CMK (cell line): ENCODE results near the gene HOPX.
"Not testable (repeated sequence)": the region's sequence is repeated elsewhere in the genome, so short reads cannot be mapped to it uniquely, and the experiment has no call there.

Source experiments
- DNase-seq: peaks from one replicate; pipeline ENCODE4 v3.0.0-alpha.2; 2010; ENCODE audit warnings: low read depth

HOPX gene, protein sequence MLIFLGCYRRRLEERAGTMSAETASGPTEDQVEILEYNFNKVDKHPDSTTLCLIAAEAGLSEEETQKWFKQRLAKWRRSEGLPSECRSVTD

DNA sequence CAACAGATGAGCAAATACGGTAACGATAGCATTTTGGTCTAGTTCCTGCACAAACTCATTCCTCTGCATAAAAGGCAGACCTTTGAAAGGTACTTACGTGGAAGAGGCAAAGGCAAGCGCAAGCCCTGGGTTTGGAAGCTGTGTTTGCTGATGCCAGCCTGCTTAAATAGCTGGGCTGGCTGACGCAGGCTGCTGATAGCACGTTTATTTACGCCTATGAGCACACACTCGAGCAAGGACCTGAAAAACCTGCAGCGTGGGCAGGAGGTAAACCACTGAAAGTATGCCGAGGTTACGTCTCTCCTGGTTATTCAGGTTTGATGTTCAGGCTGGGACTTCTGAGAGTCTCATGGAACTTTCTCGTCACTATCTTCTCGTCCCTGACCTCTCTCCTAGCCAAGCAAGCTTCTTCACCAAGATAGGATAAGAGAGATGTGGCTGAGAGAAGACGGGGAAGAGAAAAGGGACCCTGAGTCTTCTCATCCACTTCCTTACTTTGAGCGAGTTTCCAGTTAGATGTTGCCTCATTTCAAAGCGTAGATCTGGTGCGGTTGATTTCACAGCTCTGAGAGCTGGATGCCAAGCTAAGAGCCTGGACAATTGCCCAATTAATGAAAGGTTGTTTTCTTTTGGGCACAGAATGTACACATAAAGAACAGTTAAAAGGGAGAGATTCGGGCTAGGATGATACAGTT lies at the start of gene HOPX:
TSS of gene HOPX (minus strand) at position 139 of the 695 bp plus-strand sequence. CDS start 23,480 bp downstream, outside the sequence.
- DNase-seq: no peak

DNA sequence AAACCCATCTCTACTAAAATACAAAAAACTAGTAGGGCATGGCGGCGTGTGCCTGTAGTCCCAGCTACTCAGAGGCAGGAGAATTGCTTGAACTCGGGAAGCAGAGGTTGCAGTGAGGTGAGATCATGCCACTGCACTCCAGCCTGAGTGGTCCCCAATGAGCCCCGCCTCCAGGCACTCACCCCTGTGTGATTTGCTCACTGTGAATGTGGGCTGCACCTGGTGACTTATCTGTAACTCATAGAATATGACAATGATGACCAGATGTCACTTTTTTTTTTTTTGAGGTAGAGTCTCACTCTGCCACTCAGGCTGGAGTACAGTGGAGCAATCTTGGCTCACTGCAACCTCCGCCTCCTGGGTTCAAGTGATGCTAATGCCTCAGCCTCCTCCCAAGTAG lies 49.0 kb upstream of the HOPX start:
- no peak for DNase-seq

DNA sequence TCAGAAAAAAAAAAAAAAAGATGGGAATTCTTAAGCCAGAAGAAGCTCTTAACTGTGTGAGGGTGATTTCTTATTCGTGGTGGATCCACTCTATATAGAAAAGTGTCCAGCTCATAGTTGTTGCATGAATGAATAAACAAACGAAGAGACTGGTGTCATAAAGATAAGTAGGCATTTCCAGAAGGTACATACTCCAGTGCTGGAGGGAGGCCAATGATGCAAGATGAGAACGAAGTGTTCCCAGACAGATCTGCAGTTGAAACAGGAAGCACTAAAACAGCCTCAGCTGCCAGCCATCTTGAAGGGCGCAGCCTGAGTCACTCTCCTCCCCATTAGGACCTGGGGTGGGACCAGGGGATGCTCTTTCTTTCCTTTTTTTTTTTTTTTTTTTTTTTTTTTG lies 47.4 kb upstream of the HOPX start:
- no peak for DNase-seq

DNA sequence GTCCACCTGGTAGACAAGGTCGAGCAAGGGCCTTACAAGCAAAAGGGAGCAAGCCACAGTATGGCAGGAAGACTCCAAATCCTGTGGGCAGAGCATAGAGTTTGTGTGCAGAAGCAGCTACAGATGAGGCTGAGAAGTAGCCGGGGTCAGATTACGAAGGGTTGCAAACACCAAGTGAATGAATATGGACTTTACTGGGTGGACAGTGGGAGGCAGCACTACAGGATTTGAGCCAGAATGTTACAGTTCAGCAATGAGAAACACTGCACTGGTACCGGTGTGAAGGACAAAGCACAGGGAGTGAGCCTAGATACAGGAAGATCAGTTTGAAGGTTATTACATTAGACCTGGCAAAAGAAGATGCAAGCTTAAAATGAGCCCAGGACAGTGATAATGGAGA lies 46.1 kb upstream of the HOPX start:
- no peak for DNase-seq

DNA sequence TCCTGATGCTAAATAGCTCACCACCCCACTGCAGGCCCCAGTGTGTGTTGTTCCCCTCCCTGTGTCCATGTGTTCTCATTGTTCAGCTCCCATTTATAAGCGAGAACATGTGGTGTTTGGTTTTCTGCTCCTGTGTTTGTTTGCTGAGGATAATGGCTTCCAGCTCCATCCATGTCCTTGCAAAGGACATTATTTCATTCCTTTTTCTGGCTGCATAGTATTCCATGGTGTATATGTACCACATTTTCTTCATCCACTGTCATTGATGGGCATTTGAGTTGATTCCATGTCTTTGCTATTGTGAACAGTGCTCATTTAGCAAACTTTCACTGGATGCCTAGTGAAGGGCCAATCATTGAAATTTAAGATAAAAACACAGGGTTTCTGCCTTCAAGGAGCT lies 45.5 kb upstream of the HOPX start:
- DNase-seq: not testable (repeated sequence)

DNA sequence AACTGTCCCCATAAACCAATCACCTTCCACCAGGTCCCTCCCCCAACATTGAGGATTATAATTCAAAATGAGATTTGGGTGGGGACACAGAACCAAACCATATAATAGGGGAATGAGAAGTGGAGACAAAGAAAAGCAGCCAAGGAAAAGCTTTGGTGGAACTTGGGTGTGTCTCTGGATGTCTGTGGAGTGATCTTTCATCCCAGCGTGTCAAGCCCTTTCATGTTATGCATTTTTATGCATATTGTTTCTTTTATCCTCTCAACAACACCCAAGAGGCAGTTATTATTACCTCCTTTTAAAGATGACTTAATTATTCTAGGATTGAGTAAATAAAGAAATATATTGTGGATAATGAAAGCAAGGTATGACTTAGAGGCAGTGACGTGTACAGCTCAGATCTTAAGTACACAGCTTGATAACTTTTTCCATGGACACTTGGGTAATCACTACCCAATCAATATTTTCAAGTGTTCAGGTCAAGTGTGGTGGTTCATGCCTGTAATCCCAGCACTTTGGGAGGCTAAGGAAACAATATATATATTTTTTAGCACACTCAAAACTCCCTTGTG lies 42.6 kb upstream of the HOPX start:
- DNase-seq: no peak

DNA sequence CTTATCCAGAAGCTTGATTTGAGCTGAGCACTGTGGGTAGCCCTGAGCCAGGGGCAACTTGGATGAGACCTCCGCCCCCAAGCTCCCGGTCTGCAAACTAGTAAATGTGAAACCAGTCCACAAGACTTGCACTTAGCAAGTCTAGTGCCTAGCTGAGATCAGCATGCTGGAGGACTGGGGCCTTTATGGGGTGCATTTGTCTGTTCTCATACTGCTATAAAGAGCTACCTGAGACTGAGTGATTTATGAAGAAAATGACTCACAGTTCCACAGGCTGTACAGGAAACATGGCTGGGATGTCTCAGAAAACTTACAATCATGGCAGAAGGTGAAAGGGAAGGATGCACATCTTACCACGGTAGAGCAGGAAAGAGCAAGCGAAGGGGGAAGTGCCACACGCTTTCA lies 42.1 kb upstream of the HOPX start:
- DNase-seq: no peak

DNA sequence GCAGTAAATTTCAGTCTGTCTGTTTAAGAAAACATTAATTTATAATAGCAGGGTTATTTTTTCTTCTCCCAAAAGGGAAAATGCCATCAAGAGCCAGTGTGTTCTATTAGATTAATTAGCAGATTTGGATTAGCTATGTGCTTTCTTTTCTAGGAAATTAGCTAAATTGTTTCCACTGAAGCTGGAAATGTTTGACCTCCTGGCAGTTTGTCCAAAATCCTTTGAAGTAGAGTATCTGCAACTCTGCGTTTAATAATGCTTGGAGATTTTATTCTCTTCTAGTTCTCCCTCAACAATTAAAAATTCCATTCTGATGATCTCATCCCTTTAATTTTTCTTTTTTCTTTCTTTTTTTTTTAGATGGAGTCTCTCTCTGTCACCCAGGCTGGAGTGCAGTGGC lies 27.1 kb upstream of the HOPX start:
- DNase-seq: no peak

DNA sequence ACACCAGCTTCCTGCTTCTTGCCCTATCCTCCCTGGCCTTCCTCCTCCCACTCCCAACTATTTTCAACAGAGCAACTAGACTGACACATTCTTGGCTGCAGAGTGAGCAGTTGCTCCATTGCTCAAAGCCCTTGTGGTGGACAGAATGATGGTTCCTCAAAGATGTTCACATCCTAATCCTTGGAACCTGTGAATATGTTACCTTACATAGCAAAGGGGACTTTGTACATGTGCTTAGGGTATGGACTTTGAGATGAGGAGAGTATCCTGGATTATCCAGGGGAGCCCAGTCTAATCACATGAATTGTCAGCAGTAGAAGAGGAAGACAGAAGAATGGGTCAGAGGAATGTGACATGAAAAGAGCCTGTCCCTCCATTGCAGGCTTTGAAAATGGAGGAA lies 24.9 kb upstream of the HOPX start:
- DNase-seq: no peak

DNA sequence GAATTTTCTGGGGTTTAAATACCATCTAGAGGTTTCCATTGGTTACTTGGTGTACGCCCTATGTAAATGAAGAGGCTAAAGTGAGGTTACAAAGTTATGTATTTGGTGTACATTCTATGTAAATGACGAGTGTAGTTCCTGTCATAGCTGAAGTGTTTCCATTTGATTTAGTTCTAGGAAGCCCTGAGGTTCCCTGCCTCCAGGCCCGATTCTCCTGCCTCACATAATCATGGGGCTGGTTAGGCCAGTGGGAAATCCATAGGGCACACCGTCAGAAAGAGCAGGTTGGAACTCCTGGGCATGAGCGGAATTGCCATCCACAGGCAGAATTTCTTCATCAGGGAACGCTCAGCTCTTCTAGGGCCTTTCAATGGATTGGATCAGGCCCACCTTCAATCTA lies 24.2 kb upstream of the HOPX start:
- no peak for DNase-seq

DNA sequence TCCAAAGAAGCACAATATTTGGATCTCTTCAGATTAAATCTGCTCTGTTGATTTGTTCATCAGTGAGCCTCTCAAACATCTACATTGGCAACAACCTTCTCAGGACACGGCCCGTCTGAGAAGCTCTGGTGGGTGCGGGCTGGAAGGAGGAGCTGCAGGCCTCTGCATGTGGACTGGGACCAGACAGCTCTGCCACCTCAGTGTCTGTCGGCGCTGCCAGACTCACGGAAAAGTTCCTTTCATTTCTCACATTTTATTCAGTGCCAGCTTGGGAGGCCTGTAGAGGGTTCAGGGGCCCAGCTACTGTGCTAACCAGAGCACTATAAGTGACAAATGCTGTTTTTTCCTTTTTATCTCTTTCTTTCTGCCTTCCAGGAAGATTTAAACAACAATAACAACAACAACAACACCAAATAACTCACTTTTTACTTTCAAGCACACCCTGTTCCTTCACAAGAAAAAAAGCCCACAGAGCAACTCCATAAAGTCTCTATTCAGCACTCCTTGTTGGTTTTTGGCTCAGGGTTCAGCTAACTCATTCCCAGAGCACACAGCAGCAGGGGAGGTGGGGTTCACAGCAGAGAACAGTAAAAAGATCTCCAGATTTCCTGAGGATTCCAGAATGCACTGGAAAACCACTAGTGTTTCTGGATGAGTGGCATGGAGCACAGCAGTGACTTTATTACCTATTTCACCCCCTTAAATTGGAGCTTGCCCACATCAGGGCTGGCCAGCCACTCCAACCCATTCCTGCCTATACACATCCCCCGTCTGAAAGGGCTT lies 23.2 kb upstream of the HOPX start:
- DNase-seq: no peak

DNA sequence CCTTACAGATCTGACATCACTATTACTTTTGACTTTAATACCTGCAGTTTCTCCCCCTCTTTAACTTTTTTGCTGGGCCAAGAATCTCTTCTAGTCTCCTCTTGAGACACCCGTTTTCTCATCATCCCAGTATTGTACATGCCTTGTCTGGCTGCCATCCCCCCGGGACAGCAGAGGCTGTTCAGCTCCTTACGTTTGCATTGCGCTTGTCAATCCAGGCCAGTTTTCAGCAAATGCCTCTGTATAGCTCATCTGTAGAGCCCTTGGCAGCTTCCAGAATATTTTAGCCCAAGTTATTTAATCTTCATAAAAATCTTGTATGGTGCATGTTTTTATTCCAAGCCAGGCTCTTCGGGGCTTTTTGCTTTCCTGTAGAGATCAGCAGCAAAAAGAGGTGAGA lies 22.3 kb upstream of the HOPX start:
- no peak for DNase-seq

DNA sequence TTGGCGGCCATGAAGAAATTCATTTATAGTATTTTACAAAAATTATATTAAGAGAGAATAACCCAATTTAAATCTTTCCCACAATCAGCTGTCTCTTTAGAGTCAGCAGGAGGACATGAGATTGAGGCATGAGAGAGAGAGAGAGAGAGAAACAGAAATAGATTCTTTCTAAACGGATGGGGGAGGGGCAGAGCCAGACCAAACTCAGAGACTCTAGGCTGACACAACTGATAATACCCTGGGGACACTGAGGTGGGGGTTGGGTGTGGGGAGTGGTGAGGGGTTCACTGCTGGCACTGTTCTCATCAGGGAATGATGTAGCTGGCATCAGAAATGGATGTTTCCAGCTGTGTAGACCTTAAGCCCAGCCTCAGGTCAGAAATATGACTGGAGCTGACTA lies 20.5 kb upstream of the HOPX start:
- no peak for DNase-seq

DNA sequence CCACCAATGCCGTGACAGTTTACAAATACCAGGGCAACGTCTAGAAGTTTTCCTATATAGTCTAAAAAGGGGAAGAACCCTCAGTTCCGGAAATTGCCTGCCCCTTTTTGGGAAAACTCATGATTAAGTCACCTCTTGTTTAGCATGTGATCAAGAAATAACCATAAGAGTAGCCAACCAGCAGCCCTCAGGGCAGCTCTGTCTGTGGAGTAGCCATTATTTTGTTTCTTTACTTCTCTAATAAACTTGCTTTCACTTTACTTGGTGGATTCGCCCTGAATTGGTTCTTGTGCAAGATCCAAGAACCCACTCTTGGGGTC lies 20.0 kb upstream of the HOPX start:
- no peak for DNase-seq

DNA sequence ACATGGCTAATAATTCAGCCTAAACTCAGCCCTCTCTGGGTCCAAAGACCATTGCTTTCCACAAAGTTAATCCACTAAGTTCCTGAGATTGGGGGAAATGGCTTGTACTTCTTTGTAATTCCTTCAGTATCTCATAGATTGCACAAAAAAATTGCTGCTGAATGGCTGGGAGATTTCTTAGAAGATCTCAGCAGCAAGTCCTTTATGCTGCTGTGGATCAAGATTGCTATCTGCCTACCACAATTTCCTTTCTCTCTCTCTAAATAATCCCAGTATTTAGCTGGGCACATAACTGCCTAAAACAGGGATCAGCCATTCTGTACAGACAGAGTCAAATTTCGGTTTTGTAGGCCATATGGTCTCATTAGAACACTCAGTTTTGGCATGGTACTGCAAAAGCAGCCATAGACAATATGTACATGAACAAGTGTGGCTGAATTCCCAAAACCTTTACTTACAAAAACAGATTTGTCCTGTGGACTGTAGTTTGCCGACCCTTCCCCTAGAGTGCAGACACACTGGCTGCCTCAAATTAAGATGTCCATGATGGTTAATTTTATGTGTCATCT lies 18.5 kb upstream of the HOPX start:
- no peak for DNase-seq

DNA sequence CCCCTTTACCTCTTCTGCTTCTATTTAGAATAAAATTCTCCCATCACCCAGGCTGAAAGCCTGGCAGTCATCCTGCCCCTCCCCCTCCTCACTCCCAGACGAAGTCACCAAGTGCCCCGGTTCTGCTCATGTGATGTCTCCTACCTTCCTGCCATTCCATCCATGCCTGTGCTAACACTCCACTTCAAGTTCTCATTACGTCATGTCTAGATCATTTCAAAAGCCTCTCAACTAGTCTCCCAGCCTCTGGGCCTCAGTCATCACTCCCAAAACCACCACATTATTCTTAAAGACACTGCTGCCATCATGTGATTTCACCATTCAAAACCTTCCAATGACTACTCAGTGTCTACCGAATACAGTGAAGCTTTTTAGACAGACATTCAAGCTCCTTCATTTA lies 17.2 kb upstream of the HOPX start:
- DNase-seq: no peak

DNA sequence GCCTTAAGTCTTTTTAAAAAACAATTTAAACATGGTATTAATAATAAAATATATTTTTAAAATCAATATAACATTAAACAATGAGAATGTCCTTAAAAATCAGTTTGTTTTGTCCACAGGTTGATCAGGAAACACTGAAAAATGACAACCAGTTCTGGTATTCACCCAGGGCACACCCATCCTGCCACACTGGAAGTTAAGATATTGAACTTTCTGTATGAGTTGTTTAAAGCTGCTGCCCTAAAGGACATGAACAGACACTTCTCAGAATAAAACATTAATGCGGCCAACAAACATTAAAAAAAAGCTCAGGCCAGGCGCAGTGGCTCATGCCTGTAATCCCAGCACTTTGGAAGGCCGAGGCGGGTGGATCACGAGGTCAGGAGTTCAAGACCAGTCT lies 15.0 kb upstream of the HOPX start:
- DNase-seq: no peak

DNA sequence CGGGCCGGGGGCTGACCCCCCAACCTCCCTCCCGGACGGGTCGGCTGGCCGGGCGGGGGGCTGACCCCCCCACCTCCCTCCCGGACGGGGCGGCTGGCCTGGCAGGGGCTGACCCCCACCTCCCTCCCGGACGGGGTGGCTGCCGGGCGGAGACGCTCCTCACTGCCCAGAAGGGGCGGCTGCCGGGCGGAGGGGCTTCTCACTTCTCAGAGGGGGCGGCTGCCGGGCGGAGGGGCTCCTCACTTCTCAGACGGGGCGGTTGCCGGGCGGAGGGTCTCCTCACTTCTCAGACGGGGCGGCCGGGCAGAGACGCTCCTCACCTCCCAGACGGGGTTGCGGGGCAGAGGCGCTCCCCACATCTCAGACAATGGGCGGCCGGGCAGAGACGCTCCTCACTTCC lies 12.4 kb upstream of the HOPX start:
- DNase-seq: not testable (repeated sequence)

DNA sequence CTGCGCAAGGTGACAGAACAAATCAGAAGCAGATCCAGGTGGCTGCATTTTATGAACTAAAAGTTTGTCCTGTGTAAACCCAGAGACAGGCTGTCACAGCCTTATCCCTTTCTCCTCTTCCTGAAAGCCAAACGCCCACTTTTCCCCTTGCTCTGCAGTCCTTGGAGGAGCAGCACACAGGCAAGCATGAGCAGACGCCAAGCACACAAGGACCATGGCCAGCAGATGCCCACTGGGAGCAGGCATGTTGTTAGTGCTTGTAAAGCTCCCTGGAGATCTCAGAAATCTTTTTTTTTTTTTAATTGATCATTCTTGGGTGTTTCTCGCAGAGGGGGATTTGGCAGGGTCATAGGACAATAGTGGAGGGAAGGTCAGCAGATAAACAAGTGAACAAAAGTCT lies 11.5 kb upstream of the HOPX start:
- DNase-seq: no peak

DNA sequence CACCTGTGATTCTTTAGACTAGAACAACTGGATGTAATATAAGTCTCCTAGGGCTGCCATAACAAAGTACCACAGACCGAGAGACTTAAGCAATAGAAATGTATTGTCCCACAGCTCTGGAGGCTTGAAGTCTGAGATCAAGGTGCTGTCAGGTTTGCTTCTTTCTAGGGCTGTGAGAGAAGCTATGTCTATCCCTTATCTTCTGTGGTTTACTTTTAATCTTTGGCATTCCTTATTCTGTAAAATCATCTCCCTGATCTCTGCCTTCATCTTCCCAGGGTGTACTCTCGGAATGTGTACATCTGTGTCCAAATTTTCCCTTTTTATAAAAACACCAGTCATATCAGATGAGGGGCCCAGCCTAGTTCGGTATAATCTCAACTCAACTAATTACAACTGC lies 10.3 kb upstream of the HOPX start:
- DNase-seq: no peak

DNA sequence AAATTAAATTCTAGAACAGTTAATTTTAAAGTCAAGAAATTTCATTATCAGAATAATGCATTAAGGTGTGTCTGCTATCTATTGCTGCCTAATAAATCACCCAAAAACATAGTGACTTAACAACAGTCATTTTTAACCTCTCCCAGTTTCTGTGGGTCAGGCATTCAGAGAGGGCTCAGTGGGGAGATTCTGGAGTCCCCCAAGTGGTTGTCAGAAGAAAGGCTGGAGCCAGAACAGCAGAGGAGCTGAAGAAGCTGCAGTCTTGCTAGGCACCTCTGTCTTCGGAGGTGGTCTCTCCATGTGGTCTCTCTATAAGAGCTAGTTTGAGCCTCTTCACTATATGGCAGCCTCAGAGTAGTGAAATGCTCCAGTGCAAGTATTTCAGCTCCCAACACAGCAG lies 9.3 kb upstream of the HOPX start:
- no peak for DNase-seq

DNA sequence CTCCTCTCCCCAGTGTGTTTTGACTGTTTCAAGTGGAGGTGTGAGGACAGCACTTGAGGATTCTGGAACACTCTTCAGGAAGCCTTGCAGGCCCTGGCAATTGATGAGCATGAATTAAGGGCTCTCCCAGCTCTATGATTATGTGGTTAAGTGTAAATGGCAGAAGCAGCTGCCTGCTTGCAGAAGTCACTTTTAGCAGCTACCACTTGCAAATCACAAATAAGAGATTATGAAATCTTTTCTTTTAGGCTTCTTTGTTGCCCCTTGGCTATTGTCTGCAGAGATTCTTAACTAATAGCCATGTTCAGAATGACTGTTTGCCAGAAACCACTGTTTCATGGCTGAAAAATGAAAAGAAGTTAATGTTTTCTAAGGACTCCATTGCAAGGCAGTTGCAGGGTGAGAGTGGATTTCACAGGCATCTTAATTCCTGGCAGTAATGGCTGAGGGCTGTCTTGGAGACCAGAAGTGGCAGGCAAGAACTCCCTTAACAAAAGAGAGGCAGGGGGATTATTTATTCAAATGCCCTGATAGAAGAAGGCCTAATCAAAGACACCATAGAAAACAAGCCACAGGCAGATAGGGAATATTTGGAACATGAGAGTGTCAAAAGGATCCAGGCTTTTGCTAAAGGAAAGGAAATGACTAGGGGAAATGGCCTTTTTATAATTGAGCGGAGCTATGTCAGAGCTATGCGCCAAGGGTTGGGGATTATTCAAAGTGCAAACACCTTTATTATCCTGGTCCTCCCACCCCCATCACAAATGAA lies 8.3 kb upstream of the HOPX start:
- DNase-seq: no peak
